ENCODE data around the gene SDR42E1.

The SDR42E1 gene, protein sequence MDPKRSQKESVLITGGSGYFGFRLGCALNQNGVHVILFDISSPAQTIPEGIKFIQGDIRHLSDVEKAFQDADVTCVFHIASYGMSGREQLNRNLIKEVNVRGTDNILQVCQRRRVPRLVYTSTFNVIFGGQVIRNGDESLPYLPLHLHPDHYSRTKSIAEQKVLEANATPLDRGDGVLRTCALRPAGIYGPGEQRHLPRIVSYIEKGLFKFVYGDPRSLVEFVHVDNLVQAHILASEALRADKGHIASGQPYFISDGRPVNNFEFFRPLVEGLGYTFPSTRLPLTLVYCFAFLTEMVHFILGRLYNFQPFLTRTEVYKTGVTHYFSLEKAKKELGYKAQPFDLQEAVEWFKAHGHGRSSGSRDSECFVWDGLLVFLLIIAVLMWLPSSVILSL

DNA sequence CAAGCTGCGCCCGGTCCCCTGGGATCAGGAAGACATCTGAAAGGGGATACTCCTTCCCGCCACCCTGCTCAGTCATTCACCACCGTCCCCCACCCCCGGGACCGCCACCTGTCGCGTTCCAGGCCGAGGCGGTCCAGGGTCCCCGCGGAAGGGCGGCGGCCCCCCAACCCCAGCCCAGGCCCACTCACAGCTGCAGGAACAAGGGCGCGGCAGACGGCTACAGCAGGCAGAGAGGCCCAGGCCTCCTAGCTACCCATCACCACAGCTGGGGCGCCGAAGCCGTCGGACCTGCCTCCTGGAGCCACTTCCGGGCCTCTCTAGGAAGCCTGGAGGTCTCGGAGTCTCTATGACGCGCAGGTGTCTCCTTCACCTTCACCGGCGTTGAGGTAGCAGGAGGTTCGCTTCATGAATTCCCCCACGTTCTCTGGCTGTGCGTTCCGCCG lies at the start of gene SDR42E1:
TSS of gene SDR42E1 (minus strand) at position 272 of the 443 bp plus-strand sequence. CDS start 10,612 bp downstream, outside the sequence.
- DNase-seq: no peak

DNA sequence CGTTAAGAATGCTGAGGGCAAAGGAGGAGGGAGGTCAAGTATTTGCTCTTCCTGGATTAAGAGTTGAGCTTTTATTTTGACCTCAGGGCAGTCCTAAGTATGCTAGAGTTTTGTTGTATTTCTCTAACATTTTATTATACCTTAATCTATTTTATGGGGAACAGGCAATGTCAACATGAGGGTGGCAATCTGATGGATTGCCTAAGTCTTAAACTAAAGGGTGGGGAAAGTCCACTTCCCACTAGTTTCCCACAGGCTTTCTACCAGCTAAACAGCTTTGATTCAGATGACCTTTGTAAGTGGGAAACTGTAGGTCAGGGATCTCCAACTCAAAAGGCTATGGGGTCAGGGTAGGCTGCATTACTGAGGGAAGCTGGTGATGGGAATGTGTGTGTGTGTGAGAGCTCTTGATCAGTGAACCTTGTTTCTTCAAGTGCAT lies 48.7 kb upstream of the SDR42E1 start:
- peak; percentile 61 to 92 for DNase-seq

DNA sequence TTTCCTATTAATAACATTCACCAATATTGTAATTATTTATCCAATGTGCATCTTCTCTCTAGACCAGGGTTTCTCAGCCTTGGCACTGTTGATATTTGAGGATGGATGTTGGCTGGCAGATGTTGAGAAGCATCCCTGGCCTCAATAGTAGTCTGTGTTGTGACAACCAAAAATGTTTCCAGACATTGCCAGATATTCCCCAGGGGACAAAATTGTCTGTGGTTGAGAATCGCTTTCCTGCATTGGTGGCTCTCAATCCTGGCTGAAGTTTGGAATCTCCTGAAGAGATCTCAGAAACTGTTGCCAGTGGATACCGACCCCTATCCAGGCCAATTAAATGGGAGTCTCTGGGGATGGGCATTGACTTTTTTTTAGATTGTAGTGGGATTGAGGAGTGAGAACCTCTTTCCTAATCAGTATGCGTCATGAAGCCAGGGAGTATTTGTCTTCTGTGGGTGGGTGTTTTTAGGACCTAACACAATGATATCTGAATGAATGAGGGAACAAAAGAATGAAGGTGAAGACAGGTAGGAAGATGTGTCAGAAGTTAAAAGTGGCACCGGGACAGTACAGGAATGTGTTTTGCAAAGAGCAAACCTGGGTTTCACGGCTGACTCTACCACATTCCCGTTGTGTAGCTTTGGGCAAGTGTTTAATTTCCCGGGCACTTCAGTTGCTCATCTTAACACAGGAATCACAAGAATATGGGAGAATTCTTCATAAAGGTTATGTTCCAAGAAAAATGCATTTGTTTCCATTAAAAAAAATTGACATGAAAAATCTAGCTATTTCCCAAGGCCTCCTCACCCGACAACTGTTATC lies 48.1 kb upstream of the SDR42E1 start:
- DNase-seq: no peak

DNA sequence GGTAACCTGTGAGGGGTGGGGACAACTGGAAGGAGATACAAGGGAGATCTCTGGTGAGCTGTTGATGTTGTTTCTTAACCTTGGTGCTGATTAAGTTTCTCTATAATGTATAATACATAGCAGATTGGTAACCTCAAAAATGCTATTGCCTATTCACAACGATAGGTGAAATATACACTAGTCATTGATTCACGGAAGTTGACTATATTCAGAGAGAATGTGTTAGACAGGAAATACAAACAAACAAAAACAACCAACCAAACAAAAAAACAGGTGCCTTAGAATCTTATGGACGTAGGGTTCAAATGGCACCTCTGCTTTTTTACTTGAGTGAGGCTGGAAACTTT lies 45.3 kb upstream of the SDR42E1 start:
- no peak for DNase-seq

DNA sequence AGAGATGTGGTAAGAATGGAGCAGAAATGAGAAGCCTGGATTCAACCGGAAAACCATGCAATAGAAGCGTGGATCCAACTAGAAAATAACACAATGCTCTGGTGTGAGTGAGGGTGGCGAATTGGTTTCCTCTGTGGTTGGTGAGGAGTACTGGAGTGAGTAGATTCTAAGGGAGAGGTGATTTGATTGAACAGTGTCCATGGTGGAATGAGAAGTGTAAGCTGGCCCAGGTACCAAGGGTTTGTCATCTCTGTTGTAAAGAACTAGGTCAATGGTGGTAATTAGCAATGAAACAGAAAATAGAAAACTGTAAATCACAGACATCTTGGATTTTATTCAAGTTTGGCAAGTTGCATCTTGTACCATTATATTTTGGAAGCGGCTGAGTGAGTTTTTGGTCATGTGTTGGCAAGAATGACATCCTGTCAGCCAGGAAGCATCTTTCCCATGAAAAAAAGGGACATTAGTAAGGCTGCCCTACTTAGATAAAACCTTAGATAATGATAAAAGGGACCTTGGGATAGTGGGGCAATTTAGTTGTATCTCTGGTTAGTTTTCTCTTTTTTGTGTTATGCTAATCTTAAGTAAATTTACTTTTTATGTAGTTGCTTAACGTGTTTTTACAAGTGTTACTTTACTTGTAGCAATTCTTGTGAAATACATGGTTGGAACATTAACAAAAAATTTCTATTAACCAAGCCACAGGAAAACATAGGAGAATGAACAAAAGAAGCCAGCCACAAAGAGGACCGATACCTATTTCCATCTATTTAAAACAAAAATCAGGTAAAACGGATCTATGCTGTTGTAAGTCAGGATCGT lies 44.7 kb upstream of the SDR42E1 start:
- DNase-seq: no peak

DNA sequence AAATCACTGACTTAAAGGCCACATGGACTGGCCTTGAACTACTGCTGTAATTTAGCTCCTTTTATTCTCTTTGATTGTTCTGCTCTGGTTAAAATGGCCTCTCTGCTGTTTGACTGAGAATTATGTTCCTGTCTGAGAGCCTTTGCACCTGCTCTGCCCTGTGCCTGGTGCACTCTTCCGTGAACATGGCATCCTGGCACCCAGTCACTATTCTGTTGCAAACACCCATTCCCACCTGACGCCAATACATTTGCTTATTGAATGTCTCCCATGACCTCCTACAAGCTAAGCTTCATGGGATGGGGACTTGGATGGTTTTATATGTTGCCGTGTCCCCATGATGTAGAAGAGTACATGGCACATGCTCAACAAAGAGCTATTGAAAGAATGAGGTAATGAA lies 43.8 kb upstream of the SDR42E1 start:
- DNase-seq: no peak

DNA sequence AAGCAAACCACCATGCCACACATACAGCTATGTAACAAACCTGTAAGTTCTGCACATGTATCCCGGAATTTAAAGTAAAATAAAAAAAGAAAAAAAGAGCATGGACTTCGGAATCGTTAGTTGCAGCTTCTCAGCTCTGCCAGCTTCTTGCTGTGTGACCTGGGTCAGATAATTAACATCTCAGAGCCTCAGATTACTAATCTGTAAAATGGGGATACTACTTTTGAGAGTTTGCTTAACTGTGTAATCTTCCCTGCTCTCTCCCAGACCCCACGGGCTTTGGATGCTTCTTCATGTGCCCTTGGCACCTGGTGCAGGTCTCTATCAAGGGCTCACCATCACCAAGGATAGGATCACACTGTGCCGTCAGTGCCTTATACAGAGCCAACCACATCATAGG lies 40.4 kb upstream of the SDR42E1 start:
- DNase-seq: no peak

DNA sequence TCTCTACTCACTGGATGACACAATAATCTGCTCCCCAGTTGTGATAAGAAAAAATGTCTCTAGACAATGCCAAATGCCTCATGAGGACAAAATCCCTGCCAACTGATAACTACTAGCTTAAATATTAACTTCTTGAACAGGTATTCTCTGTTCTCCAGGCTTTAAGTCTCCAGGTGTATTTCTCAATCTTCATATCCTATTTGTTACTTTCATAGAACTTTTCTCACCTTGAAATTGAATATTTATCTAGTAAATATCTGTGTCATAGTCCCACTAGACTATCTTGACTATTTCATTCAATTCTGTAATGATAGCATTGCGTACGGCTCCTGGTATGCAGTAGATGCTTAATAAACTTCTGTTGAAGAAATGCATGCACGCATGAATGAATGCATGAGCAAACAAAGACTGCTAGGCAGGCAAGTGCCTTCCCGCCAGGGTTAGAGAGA lies 39.7 kb upstream of the SDR42E1 start:
- DNase-seq: no peak

DNA sequence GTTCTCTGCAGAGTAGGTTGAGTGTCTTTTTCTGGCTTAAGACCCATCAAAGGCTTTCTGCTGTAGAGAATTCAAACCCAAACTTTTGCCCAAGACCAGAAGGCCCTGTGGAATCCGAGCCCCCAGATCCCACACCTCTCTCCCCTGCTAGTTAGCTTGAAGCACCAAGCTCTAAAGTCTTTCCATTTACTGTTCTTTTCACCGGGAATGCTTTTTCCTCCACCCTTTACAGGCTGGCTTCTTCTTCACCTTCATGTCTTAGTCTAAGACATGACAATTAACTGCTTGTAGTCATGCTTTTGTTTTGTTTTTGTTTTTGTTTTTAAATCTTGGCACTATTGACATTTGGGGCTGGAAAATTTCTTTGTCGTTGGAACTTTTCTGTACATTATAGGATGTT lies 39.2 kb upstream of the SDR42E1 start:
- DNase-seq: no peak

DNA sequence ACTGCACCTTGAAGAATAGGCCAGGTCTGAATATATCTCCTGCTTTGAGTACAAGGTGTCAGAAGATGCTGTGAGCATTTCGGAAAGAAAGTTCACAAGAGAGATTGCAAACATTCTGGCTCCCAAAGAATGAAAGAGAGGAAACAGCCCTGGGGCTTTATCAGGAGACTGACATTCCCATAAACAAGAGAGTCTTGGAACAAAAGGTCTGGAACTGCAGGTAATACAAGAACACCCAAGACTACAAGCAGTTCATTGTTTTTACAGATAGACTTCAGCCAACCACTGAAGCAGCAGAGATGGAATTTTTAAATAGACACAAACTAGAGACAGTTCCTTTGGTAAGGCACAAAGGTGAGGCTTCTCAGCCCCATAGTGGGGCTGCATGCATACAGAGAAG lies 38.2 kb upstream of the SDR42E1 start:
- no peak for DNase-seq

DNA sequence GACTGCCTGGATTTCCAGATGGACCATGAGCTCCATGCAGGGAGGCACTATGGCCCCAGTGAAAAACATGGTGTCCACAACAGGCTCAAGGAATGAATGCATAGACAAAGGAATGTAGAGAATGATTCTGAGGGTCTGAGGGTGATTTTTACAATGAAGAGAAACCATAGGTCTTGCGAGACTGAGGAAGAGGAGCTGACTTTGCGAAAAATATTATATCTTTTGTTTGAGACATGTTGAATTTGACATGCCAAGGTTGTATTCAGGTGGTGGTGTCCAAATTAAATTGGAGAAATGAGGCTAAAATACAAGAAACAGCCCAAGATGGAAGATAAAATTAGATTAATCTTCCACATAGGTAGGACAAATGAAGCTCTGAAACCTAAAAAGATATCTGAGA lies 36.5 kb upstream of the SDR42E1 start:
- DNase-seq: no peak

DNA sequence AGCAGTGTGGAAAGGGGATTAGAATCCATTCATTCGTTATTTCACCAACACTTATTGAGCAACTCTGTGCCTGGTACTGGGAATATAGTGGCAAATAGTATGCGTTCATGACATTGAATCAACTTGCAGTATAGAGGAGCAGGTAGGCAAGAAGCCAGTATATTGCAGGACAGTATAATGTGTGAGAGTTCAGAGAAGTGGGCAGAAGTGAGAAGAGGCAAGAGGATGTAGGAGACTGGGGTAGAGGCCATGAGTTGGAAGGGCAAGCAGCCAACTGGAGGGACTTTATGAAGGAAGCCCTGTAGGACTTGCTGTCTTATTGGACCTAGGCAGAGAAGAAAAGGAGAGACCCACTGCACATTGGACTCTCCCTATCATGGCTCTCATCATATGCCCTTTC lies 36.1 kb upstream of the SDR42E1 start:
- DNase-seq: no peak

DNA sequence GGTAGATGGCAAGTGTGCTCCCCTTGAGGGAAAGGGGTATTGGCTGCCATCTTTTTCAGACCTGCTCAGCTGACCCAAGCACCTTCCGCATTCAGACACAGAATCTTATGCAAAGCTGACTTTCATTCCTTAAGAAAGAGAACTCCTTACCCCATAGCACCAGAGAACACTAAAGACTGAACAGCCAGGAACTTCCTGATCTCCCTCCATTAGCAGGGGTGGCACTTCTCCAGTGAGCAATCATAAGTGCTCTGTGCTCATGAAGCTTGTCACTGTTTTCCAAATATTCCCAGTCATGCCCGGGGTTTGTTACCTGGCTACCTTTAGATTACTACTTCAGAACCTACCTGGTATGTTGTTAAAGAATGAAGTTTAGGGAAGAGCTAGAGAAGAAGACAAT lies 35.7 kb upstream of the SDR42E1 start:
- DNase-seq: no peak

DNA sequence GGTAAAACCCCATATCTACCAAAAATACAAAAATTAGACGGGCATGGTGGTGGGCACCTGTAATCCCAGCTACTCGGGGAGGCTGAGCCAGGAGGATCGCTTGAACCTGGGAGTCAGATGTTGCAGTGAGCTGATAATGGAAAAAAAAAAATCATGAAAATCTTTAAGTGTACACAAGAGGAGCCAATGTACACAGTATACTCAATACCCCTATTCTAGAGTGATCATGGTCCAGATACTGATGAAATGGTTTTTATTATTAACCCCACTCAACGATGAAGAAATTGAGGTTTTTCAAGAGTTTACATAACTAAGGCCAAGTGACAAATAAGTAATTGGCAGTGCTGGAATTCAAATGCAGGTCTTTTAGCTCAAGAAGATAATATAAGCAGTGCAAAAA lies 35.3 kb upstream of the SDR42E1 start:
- DNase-seq: no peak

DNA sequence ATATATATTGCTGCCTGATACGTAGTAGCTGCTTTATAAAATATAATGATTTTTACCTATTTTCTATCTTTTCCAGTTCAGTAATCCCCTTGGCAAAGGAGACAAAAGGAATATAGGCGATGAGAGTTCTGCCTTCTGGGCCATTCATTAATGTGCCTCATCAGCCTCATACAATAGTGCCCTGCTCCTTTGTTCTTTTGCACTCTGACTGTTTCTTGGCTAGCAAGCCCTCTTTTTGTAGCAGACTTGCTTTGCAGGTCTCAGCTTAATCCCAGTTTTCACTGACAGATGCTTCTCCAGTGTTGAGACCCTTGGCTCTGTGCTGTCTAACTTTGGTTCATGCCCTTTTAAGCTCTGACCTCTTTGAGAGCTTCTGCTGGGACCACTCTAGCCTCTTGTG lies 34.2 kb upstream of the SDR42E1 start:
- DNase-seq: no peak

DNA sequence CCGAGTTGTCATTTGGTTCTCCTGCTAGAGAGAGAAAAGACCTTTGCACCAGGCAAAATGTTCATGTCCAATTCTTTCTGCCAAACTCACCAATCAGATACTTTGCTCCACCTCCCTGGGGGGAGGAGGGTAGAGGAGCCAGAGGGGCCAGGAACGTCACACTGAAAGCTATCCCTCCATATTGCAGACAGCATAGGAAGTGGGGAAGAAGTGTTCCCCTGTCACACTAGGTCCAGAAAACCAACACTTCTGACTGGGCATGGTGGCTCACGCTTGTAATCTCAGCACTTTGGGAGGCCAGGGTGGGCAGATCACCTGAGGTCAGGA lies 33.3 kb upstream of the SDR42E1 start:
- no peak for DNase-seq

DNA sequence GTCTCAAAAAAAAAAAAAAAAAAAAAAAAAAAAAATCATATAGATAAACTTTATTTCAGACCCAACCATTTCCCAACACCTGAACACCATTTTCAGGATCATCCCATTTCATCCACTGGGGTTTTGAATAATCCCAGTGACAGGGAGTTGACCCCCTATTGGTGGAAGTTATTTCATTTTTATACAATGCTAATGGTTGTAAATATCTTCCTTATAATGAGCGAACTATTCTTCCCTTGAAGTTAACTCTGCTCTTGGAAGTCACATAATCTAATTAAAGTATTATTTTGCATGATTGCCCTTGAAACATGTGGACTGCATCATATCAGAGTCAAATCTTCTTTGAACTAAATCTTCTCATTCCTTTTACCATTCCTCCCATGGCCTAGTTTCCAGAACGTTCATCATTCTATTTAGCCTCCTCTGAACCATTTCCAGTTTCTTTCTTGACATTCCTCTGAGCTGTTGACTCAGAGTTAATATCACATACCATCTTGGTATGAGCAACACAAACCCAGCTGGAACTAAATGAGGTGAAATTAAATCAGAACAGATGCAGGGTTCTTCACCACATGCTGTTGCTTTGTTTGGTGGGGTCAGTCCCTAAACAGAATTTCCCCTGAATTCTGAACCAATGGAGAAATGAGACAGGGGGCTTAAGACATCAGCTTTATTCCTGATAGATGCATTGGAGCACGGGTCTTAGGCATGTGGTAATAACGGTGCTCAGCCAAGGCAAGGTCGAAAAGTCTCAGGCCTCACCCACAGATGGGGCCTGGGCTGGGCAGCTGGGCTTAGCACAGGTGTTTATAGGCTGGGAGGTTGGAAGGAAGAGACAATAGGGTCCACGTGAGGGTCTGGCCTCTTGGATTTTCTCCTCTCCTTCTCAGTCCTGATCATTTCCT lies 32.7 kb upstream of the SDR42E1 start:
- DNase-seq: no peak

DNA sequence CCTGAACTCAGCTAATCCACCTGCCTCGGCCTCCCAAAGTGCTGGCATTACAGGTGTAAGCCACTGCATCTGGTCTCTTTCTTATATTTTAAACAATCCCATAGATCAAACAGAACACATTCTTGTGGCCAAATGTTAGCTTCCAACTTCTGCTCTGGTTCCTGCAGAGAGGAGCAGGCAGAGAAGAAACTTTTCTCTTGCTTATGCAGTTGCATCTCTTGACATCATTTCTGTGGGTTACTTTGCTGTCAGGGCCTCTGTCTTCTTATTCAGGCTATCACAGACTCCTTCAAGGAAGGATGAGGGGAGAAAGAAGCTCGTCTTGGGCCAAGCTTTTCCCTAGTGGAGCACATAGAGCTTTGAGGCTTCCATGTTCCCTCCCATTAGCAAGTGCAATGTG lies 31.6 kb upstream of the SDR42E1 start:
- no peak for DNase-seq

DNA sequence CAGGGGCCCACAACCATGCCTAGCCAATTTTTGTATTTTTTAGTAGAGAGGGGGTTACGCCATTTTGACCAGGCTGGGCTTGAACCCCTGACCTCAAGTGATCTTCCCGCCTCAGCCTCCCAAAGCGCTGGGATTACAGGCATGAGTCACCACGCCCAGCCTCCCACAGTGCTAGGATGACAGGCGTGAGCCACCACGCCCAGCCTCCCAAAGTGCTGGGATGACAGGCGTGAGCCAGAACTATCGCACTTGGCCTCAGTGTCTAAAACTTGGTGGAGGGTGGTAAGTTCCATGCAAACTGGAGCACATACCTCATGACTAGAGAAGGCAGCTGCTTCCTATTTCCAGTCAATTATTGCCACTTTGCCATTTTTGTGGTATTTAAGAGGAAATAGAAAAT lies 30.9 kb upstream of the SDR42E1 start:
- no peak for DNase-seq

DNA sequence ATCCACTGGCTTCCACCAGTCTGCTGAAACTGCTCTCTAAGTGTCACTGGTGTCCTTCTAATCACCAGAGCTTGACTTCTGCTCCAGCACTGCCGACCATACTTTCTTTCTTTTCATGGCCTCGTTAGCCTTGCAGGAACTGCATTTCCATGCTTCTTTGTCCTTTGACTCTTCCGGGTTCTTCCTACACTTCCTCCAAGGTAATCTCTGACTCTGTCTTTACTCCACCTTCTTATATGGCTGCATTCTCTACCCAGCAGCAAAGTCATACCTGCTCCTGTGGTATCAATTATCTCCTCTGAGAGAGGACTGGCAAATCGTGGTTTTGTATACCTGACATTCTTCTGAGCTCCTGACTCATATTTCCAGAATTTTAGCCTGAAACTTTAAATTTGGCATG lies 30.3 kb upstream of the SDR42E1 start:
- no peak for DNase-seq

DNA sequence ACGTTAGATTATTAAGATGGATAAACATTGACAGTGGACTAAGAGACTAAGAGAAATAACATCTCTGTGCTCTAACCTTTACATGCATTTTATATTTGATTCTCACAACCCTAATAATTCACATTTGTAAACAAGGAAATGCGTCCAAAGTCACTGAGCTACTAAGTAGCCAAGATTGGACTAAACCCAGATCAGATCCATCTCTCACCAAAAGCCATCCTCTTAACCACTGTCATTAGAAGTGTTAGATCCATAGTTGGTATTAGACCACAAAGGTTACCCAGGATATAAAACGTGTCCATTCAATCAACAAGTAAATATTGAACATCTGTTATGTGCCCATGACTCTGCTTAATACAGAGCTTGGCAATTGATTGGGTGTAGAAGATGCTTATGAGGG lies 29.0 kb upstream of the SDR42E1 start:
- no peak for DNase-seq

DNA sequence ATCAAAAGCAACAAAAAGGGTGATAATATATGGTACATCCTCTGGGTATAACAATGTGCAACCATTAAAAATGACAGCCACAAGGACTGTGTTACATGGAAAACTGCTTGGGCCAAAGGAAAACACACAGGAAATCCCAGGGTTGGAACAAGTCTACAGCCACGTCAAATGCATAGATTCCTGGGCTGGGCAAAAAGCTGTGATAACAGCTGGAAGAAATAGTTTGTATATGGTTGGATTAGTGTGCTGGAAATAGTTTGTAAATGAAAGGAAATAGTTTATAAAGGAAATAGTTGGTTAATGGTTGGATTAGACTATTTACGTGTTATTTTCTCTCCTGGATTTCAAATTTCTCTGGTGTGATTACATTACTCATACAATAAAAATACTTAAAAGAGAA lies 26.4 kb upstream of the SDR42E1 start:
- no peak for DNase-seq
